ENCODE measurements around the gene SAFB.

The SAFB gene

GRCh38 chr19:5683177-5683886 is 60.4 kb downstream of the SAFB start:
- TF ChIP-seq EZH2phosphoT487 (IDR thresholded peaks at IDR 0.05; ENCODE audit: low read depth) (no peak), CTCF (IDR thresholded peaks at IDR 0.05; ENCODE audit: low read depth, low read length) (no peak)
- H3K27me3 ChIP-seq (ENCODE audit: low read depth, low read length), result no peaks in the 10 kb centered on the region
- no peak overlapping the region for H3K4me2 ChIP-seq (ENCODE audit: low read length)
- peaks cover 12% of the 10 kb centered on the region for H3K79me2 ChIP-seq (ENCODE audit: low read length)
- no peaks in the 10 kb centered on the region for H3K36me3 ChIP-seq (replicated peaks; ENCODE audit: low read depth, low read length)
- H3K9me3 ChIP-seq (ENCODE audit: insufficient read depth, low read length), result no peaks in the 10 kb centered on the region
- H3K4me3 ChIP-seq (ENCODE audit: low read length), result no peak overlapping the region
- no peaks in the 10 kb centered on the region for H4K20me1 ChIP-seq (ENCODE audit: insufficient read depth, low read length)
- H2AFZ ChIP-seq (ENCODE audit: low read depth, low read length), result no peak overlapping the region
- H3K9ac ChIP-seq (ENCODE audit: low read length), result no peak overlapping the region
- H3K27ac ChIP-seq (ENCODE audit: low read length), result no peak overlapping the region
- peaks cover 17% of the 10 kb centered on the region; the same call in 1 of the 2 replicates for H3K4me1 ChIP-seq (ENCODE audit: low read length)

GRCh38 chr19:5684694-5685430 is 62.0 kb downstream of the SAFB start:
- H3K9me3 ChIP-seq (ENCODE audit: insufficient read depth, low read length), result no peaks in the 10 kb centered on the region
- H3K27me3 ChIP-seq (ENCODE audit: low read depth, low read length), result no peaks in the 10 kb centered on the region
- H2AFZ ChIP-seq (ENCODE audit: low read depth, low read length), result no peak overlapping the region
- no peak for TF ChIP-seq EZH2phosphoT487 (IDR thresholded peaks at IDR 0.05; ENCODE audit: low read depth)
- TF ChIP-seq CTCF (IDR thresholded peaks at IDR 0.05; ENCODE audit: low read depth, low read length), result no peak
- H3K79me2 ChIP-seq (ENCODE audit: low read length), result peaks cover 4% of the 10 kb centered on the region
- no peak overlapping the region for H3K4me2 ChIP-seq (ENCODE audit: low read length)
- peaks cover 12% of the 10 kb centered on the region; the same call in 1 of the 2 replicates for H3K4me1 ChIP-seq (ENCODE audit: low read length)
- no peaks in the 10 kb centered on the region for H3K36me3 ChIP-seq (replicated peaks; ENCODE audit: low read depth, low read length)
- H3K9ac ChIP-seq (ENCODE audit: low read length), result no peak overlapping the region
- no peak overlapping the region for H3K27ac ChIP-seq (ENCODE audit: low read length)
- no peaks in the 10 kb centered on the region for H4K20me1 ChIP-seq (ENCODE audit: insufficient read depth, low read length)
- no peak overlapping the region for H3K4me3 ChIP-seq (ENCODE audit: low read length)

GRCh38 chr19:5686326-5686646 is 63.4 kb downstream of the SAFB start:
- peak overlapping the region; percentile 38 for H3K27ac ChIP-seq (ENCODE audit: low read length)

GRCh38 chr19:5686647-5687359 is 63.9 kb downstream of the SAFB start:
- Histone ChIP-seq H3K9me3 (ENCODE audit: insufficient read depth, low read length) (no peaks in the 10 kb centered on the region), H3K27me3 (ENCODE audit: low read depth, low read length) (no peaks in the 10 kb centered on the region), H3K79me2 (ENCODE audit: low read length) (peaks cover 18% of the 10 kb centered on the region), H3K36me3 (replicated peaks; ENCODE audit: low read depth, low read length) (peaks cover 14% of the 10 kb centered on the region), H3K4me1 (ENCODE audit: low read length) (peaks cover 8% of the 10 kb centered on the region), H2AFZ (ENCODE audit: low read depth, low read length) (peak overlapping the region; percentile 72; the same call in 1 of the 2 replicates), H3K4me2 (ENCODE audit: low read length) (peak overlapping the region; percentile 72), H3K27ac (ENCODE audit: low read length) (peak overlapping the region; percentile 38), H4K20me1 (ENCODE audit: insufficient read depth, low read length) (peaks cover 15% of the 10 kb centered on the region), H3K4me3 (ENCODE audit: low read length) (peak overlapping the region; percentile 79), H3K9ac (ENCODE audit: low read length) (peak overlapping the region; percentile 58)
- TF ChIP-seq EZH2phosphoT487 (IDR thresholded peaks at IDR 0.05; ENCODE audit: low read depth) (no peak), CTCF (IDR thresholded peaks at IDR 0.05; ENCODE audit: low read depth, low read length) (peak; percentile 79)

More at GRCh38 chr19:5686326-5686646, 63.4 kb downstream of the SAFB start:
- Histone ChIP-seq H3K4me3 (ENCODE audit: low read length) (peak overlapping the region; percentile 79), H3K9me3 (ENCODE audit: insufficient read depth, low read length) (no peaks in the 10 kb centered on the region), H4K20me1 (ENCODE audit: insufficient read depth, low read length) (peaks cover 9% of the 10 kb centered on the region), H3K79me2 (ENCODE audit: low read length) (peaks cover 13% of the 10 kb centered on the region), H3K36me3 (replicated peaks; ENCODE audit: low read depth, low read length) (peaks cover 10% of the 10 kb centered on the region), H3K4me1 (ENCODE audit: low read length) (peaks cover 8% of the 10 kb centered on the region; the same call in 1 of the 2 replicates), H3K9ac (ENCODE audit: low read length) (peak overlapping the region; percentile 58), H3K27me3 (ENCODE audit: low read depth, low read length) (no peaks in the 10 kb centered on the region), H2AFZ (ENCODE audit: low read depth, low read length) (peak overlapping the region; percentile 72; the same call in 1 of the 2 replicates), H3K4me2 (ENCODE audit: low read length) (peak overlapping the region; percentile 72)
- no peak for TF ChIP-seq EZH2phosphoT487 (IDR thresholded peaks at IDR 0.05; ENCODE audit: low read depth)
